NT2/D1 (cell line): ENCODE results near the gene GADL1.

ENCODE experiments used
- SUZ12 ChIP-seq: IDR thresholded peaks from 2 replicates; pipeline ENCODE4 v1.6.1; 2011; ENCODE audit not compliant: insufficient read length, insufficient read depth; ENCODE audit errors: extremely low read depth
- YY1 ChIP-seq: IDR thresholded peaks from 2 replicates; pipeline ENCODE4 v1.6.1; 2011; ENCODE audit not compliant: insufficient read length, insufficient read depth
- ZNF274 ChIP-seq: IDR thresholded peaks from 2 replicates; pipeline ENCODE4 v1.6.1; 2011; ENCODE audit warnings: mild to moderate bottlenecking, low read depth, low read length

DNA sequence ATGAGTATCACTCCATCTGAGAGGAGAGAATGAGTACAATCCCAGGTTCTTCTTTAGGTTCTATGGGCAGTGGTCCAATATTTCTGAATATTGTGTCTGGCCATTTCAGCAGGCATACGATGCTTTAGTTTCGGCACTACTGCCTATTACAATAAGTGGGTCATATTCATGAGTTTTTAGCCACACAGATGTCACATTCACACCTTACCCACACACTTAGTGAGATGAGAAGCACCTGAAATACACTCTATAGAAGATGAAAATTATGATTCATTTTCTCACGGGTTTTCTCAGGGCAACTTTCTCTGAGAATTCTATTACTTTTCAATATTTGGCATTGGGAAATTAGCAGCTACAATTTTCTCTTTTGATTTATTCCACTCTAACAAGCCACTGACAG, 155.9 kb downstream of the GADL1 start:
- no peak for TF ChIP-seq ZNF274
- no peak for TF ChIP-seq YY1
- TF ChIP-seq SUZ12 = no peak
